HG03066 (cell line): ENCODE data around the gene CCDC32.
"Not testable (repeated sequence)": the region's sequence is repeated elsewhere in the genome, so short reads cannot be mapped to it uniquely, and the experiment has no call there.

Experiments used
- ATAC-seq: cut with Tn5 transposase; IDR thresholded peaks from one replicate; pipeline ENCODE4 v1.9.1; 2021; ENCODE audit warnings: low read depth; ENCODE audit not compliant: unreplicated experiment

CCDC32 gene

GRCh38 chr15:40564591-40565332 is at the start of gene CCDC32:
CCDC32 (minus strand) TSS chr15:40565042; CDS start chr15:40563015, 2,027 bp downstream.
- peak; percentile 90 for ATAC-seq

GRCh38 chr15:40613080-40613479 is 48.2 kb upstream of the CCDC32 start:
- no peak for ATAC-seq

GRCh38 chr15:40603935-40604334 is 39.1 kb upstream of the CCDC32 start:
- no peak for ATAC-seq

DNA sequence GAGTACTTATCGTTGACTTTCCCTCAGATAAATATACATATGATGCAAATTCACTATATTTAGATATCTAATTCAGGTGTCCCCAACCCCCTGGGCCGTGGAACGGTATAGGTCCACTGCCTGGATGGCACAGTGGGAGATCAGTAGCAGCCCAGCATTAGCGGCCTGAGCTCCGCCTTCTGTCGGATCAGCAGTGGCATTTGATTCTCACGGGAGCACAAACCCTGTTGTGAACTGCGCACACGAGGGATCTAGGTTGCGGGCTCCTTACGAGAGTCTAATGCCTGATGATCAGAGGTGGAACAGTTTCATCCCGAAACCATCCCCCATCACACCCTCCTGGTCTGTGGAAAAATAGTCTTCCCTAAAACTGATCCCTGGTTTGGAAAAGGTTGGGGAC is 36.1 kb upstream of the CCDC32 start:
- no peak for ATAC-seq

DNA sequence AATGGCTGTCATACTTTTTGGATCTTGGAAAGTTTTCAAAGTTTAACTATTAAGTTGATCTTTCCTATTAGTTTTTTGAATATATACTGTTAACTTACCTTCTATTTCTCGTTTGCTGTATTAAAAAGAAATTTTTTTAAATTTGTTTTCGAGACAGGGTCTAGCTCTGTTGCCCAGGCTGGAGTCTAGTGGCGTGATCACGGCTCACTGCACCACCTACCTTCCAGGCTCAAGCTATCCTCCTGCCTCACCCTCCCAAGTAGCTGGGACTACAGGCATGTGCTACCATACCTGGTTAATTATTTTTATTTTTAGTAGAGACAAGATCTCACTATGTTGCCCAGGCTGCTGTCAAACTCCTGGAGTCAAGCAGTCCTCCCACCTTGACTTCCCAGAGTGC is 33.8 kb upstream of the CCDC32 start:
- no peak for ATAC-seq

DNA sequence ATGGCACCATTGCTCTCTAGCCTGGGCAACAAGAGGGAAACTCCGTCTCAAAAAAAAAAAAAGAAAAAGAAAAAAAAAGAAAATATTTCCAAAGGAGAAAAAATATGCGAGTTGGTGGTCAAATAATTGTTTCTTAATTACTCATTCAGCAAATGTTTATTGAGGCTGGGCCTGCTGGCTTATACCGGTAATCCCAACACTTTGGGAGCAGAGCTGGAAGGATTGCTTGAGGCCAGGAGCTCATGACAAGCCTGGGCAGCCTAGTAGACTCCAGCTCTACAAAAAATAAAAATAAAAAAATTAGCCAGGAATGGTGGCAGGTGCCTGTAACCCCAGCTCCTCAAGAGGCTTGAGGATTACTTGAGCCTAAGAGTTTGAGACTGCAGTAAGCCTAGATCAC is 33.3 kb upstream of the CCDC32 start:
- ATAC-seq: no peak

- no peak for ATAC-seq
Observed at GRCh38 chr15:40597024-40597423, 32.2 kb upstream of the CCDC32 start.

- no peak for ATAC-seq
Observed at GRCh38 chr15:40595773-40596172, 30.9 kb upstream of the CCDC32 start.

DNA sequence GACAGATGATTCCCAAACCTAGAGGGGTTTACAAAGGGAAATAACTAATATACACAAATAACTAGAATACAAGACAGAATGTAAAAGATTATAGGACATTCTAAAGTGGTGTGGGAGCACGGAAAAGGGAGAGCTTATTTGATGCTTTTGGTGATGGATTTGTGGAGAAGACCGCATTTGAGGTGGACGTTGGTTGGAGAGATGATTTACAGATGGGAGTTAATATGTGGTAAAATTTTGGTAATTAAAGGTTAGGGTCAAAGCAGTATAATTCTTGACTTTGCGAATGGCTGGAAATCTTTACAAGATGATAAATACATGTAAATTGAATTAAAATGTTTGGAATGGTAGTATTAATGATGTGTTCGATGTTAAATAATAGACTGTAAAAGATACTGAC is 30.4 kb upstream of the CCDC32 start:
- no peak for ATAC-seq

DNA sequence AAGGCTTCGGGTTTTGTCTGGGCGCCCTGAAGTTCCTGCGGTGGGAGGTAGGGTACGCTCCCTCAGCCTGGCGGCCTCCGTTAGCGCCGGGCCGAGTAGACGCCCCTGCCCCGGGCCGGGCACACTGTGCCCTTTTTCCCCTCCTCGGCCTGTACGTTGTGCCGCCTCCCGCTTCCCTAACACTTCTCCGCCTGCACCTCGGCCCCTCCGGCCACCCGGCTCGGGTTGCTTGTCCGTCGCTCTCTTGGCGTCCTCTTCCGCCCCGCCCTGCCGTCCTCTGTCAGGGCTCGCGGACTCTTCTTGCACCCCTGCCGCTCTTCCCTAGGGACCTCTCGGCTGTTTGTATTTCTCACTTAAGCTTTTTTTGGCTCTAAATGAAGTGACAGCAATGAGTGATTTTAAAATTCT is 29.6 kb upstream of the CCDC32 start:
- ATAC-seq: peak; percentile 51

DNA sequence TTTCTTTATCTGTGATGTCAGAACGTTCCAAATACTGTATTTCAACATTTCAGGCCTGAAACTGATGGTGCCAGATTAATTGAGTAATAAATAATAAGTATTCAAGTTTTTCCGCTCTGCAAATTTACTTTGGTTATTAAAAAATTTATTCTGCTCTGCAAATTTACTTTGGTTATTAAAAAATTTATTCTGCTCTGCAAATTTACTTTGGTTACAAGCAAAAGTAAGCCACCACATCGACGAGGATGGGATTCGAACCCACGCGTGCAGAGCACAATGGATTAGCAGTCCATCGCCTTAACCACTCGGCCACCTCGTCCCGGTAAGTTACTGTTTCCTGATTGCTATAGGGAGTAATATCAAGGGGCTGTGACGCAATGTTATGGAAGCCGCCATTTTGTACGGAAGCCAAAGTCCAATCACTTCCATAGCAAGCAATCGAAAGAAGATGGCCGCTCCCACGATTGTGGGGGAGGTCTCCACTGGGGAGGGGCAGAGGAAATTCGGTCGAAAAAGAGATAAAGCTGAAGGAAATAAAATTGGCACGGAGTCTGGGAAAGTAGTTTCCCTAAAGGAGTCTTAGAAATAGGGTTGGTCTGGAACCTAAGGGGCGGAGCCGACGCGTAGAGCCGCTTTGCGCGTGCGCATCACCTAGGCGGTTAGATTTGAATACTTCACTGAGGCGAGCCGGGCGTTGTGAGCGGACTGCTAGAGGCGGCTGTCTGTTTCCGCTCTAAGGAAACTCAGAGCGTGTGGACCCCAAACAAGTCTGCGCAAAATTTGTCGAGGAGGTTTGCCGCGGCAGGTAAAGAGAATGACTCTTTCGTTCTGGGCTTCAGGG is 29.0 kb upstream of the CCDC32 start, which contains the start of gene KNL1:
TSS of gene KNL1 (plus strand) at position 662 of the 841 bp plus-strand sequence. CDS start 8,683 bp downstream, outside the sequence.
- peak; percentile 58 for ATAC-seq

- ATAC-seq: no peak
Observed at GRCh38 chr15:40593165-40593564, 28.3 kb upstream of the CCDC32 start.

DNA sequence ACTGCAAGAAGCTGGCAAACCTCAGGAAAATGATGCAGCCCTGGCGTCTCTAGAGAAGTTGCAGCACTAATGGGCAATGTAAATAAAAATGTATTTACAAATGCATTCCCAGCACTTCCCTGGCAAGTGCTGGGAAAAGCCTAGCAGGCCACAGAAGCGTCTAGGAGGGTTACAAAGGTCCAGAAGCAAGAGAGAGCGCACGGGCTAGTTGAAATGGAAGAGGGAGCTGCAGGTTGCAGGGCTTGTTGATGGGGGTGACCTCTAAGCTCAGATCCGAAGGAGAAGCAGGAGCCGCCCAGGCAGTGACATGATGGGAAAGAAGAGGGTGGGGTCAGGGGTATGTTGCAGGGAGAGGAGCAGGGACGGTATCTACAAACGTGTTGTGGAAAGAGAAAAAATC is 26.5 kb upstream of the CCDC32 start:
- ATAC-seq: no peak

DNA sequence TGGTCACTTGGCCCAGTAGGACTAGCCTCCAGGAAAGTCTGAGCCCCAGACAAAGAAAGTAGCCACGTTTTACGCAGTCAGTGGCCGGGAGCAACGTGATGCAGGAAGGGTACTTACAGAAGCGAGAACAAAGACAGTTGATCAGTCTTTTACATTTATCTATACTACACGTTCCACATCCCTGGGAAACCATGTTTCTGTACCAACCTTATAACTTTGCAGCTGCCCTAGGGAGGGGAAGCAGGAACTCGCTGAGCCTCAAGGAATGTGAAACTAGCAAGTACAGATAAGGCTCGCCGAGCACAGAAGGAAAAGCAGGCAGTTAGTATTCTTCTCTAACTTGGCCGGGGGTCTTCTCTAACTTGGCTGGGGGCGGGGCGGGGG is 25.8 kb upstream of the CCDC32 start:
- no peak for ATAC-seq

GRCh38 chr15:40584191-40584590 is 19.3 kb upstream of the CCDC32 start:
- ATAC-seq: no peak

DNA sequence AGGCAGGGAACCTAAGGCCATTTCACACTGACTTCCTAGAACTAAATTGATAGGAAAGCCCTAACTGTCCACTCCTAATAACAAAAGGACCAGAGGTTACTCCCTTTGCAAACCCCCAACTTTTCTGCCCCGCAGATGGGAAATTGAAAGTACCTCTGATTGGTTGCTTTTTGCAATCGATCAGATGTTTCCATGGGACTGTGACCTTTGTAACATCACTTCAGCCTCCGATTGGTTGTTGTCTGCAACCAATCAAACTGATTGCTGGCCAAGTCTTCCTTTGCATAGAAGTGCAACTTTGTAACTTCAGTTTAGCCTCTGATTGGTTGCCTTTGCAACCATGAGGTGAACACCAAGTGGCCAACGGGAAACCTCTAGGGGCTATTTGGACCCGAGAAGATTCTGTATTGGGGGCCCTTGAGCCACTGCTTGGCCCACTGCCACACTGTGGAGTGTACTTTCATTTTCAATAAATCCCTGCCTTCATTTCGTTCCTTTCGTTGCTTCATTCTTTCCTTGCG is 17.9 kb upstream of the CCDC32 start:
- no peak for ATAC-seq

- ATAC-seq: not testable (repeated sequence)
Observed at GRCh38 chr15:40581796-40582195, 17.0 kb upstream of the CCDC32 start.

DNA sequence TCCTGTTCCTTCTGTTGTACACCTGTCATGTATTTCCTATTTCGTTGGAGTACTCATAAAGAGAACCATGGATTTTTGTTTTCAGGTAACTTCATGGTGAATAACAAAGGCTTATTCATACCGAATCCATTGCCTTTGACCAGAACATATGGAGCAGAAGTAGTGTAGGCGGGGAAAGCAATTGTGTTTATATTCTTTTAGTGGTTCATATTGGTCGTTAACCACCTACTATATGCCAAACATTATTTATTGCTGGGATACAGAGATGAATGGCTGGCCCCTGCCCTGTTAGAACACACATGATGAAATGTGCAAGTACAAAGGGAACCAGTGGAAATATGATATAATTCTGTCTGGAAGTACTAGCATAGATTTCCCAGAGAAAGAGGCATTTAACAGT is 14.1 kb upstream of the CCDC32 start:
- ATAC-seq: no peak

DNA sequence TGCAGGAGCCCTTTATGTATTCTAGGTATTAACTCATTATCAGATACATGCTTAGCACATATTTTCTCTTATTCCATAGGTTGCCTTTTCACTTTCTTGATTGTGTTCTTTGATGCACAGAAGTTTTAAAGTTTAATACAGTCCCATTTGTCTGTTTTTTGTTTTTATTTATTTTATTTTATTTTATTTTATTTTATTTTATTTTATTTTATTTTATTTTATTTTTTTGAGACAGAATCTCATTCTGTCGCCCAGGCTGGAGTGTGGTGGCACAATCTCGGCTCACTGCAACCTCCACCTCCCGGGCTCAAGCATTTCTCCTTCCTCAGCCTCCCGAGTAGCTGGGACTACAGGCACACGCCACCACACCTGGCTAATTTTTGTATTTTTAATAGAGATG is 12.1 kb upstream of the CCDC32 start:
- not testable (repeated sequence) for ATAC-seq

DNA sequence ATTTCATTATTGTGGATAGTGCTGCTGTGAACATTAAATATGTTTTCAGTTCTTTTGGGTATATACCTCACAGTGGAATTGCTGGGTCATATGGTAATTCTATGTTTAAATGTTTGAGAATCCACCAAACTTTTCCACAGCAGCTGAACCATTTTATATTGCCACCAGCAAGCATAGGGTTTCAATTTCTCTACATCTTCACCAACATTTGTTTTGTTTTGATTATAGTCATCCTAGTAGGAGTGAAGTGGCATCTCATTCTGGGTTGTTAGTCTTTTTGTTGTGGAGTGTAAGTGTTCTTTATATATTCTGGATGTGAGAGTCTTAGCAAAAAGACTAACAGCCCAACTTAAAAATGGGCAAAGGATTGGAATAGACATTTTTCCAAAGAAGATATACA is 10.3 kb upstream of the CCDC32 start:
- ATAC-seq: no peak

DNA sequence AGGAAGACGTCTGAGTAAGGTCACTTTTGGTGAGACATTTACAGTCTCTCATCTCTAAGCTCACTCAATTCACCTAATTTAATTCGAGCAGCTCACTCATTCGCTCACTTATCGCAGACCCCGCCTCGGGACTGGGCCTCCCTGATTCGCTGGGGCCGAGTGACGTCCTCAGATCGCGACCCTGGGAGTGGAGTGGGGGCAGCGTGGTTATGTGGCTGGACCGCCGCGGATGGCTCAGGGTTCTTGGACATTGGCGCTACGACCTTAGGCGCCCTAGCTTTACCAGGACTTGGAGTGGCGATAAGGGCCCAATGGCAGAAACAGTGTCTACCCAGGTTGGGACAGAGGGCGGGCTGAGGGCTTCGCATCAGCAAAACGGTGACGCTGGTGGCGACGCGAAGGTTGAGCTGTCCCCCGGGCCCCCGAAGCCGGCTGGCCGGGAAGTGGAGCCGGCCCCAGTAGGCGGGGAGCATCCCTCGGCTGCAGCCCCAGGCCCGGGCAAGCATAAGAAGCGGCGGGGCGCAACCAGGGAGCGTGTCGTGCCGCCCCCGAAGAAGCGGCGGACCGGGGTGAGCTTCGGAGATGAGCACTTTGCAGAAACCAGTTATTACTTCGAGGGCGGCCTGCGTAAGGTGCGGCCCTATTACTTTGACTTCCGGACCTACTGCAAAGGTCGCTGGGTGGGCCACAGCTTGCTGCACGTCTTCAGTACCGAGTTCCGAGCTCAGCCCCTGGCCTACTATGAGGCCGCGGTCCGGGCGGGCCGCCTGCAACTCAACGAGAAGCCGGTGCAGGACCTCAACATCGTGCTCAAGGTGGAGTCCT is 4.5 kb upstream of the CCDC32 start, which contains the start of gene RPUSD2:
TSS of gene RPUSD2 (plus strand) at position 171 of the 825 bp plus-strand sequence. CDS start at position 210, 39 bp downstream.
- peak; percentile 47 for ATAC-seq
